ENCODE measurements around the gene EFS. TPM values are rescaled to one million over a fixed set of nuclear protein-coding genes. Genes with fewer than 3 reads are reported as not detected.

The EFS gene
- total RNA-seq, 1 experiment from 2014 or later, result 0.36 TPM

DNA sequence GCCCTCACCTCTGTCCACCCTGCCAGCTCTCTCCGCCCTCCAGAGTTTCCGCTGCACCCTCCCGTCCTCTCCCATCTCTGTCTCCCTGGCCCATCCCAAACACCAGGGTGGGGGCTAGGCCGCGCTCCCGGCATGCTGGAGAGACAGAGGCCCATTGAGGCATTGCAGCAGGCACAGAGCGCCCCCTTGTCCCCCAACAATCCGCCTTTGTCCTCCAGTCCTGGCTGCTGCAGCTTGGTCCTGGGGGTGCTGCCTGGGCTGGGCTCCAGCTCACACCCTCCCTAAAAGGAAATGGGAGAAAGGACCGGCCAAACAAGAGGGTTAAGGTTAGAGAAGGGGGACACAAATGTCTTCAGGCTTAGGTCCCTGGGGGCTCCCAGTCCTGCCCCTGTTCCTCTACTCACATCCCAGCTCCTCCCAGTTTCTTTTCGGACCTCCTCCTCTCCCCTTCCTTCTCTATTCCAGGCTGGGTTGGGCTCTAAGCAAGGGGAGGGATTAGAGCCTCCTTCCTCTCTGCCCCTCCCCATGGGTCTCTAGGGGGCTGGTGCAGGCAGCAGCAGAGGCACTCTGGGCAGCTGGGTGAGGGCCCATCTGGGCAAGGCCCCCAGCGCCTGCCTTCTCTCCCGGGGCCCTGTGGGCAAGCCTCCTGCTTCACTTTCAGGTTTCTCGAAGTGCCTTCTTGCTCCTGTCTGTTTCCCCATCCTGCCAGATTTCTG, 11.7 kb upstream of the EFS start, which contains the start of gene CMTM5:
TSS of gene CMTM5 (plus strand) at position 565 of the 716 bp plus-strand sequence. CDS start 206 bp downstream, outside the sequence.
- no peaks in the 10 kb centered on the region for H3K9me2 ChIP-seq (replicated peaks; ENCODE audit: low read length)
- no peaks in the 10 kb centered on the region for H4K20me1 ChIP-seq (ENCODE audit: low read length)
- CTCF ChIA-PET, result no interaction called here
- intact Hi-C loops (cut with micrococcal nuclease), result no loop called here
- no TSS peak for BruUV-seq (replicated peaks)
- H3K79me2 ChIP-seq (ENCODE audit: low read length), result no peaks in the 10 kb centered on the region
- H3K4me2 ChIP-seq (ENCODE audit: low read length), result no peak within 1 kb of the TSS
- TF ChIP-seq, protein P1, sequence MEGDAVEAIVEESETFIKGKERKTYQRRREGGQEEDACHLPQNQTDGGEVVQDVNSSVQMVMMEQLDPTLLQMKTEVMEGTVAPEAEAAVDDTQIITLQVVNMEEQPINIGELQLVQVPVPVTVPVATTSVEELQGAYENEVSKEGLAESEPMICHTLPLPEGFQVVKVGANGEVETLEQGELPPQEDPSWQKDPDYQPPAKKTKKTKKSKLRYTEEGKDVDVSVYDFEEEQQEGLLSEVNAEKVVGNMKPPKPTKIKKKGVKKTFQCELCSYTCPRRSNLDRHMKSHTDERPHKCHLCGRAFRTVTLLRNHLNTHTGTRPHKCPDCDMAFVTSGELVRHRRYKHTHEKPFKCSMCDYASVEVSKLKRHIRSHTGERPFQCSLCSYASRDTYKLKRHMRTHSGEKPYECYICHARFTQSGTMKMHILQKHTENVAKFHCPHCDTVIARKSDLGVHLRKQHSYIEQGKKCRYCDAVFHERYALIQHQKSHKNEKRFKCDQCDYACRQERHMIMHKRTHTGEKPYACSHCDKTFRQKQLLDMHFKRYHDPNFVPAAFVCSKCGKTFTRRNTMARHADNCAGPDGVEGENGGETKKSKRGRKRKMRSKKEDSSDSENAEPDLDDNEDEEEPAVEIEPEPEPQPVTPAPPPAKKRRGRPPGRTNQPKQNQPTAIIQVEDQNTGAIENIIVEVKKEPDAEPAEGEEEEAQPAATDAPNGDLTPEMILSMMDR (conservative IDR thresholded peaks at IDR 0.05; ENCODE audit: low read depth, low read length), result no peak
- no peak for TF ChIP-seq EZH2phosphoT487 (IDR thresholded peaks at IDR 0.05; ENCODE audit: borderline replicate concordance, low read length)
- no peak for TF ChIP-seq EZH2 (IDR thresholded peaks at IDR 0.05; ENCODE audit: low read length, unreplicated experiment)
- ATAC-seq (no peak), DNase-seq (no peak)
- POLR2A ChIA-PET (ENCODE audit: unreplicated experiment), result no interaction called here
- no peaks in the 10 kb centered on the region for H3F3A ChIP-seq (ENCODE audit: low read length, unreplicated experiment)
- no peak within 1 kb of the TSS for H3K27ac ChIP-seq (ENCODE audit: low read length)
- no peaks in the 10 kb centered on the region for H3K4me1 ChIP-seq (ENCODE audit: insufficient read depth, low read length)
- H3K27me3 ChIP-seq (ENCODE audit: low read length), result peaks cover 15% of the 10 kb centered on the region
- no peak within 1 kb of the TSS for H3K4me3 ChIP-seq (ENCODE audit: low read length)
- H3K36me3 ChIP-seq (ENCODE audit: low read depth, low read length), result no peaks in the 10 kb centered on the region
- no peak within 1 kb of the TSS for H3K9ac ChIP-seq (ENCODE audit: low read length)
- no peak within 1 kb of the TSS for H2AFZ ChIP-seq (ENCODE audit: low read length)
- no peaks in the 10 kb centered on the region for H3K9me3 ChIP-seq (ENCODE audit: low read length)

DNA sequence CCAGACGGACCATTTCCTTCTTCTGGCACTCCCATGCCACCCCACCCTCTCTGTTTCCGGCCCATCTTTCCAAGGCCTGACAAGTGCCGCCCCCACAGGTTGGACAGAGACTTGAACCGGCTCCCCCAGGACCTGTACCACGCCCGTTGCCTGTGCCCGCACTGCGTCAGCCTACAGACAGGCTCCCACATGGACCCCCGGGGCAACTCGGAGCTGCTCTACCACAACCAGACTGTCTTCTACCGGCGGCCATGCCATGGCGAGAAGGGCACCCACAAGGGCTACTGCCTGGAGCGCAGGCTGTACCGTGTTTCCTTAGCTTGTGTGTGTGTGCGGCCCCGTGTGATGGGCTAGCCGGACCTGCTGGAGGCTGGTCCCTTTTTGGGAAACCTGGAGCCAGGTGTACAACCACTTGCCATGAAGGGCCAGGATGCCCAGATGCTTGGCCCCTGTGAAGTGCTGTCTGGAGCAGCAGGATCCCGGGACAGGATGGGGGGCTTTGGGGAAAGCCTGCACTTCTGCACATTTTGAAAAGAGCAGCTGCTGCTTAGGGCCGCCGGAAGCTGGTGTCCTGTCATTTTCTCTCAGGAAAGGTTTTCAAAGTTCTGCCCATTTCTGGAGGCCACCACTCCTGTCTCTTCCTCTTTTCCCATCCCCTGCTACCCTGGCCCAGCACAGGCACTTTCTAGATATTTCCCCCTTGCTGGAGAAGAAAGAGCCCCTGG, 10.7 kb upstream of the EFS start:
- peaks cover 20% of the 10 kb centered on the region for H3K27me3 ChIP-seq (ENCODE audit: low read length)
- H3K9ac ChIP-seq (ENCODE audit: low read length), result no peak overlapping the region
- TF ChIP-seq, protein P1 (conservative IDR thresholded peaks at IDR 0.05; ENCODE audit: low read depth, low read length), result no peak
- no peak for TF ChIP-seq EZH2phosphoT487 (IDR thresholded peaks at IDR 0.05; ENCODE audit: borderline replicate concordance, low read length)
- TF ChIP-seq EZH2 (IDR thresholded peaks at IDR 0.05; ENCODE audit: low read length, unreplicated experiment), result no peak
- H3K27ac ChIP-seq (ENCODE audit: low read length), result no peak overlapping the region
- intact Hi-C loops (cut with micrococcal nuclease), result no loop called here
- no TSS peak for BruUV-seq (replicated peaks)
- ChIA-PET CTCF (no interaction called here), POLR2A (ENCODE audit: unreplicated experiment) (no interaction called here)
- no peaks in the 10 kb centered on the region for H3K79me2 ChIP-seq (ENCODE audit: low read length)
- H2AFZ ChIP-seq (ENCODE audit: low read length), result no peak overlapping the region
- H3F3A ChIP-seq (ENCODE audit: low read length, unreplicated experiment), result no peaks in the 10 kb centered on the region
- no peak overlapping the region for H3K4me3 ChIP-seq (ENCODE audit: low read length)
- ATAC-seq (no peak), DNase-seq (no peak)
- H3K9me3 ChIP-seq (ENCODE audit: low read length), result no peaks in the 10 kb centered on the region
- H3K4me2 ChIP-seq (ENCODE audit: low read length), result no peak overlapping the region
- no peaks in the 10 kb centered on the region for H3K36me3 ChIP-seq (ENCODE audit: low read depth, low read length)
- no peaks in the 10 kb centered on the region for H3K9me2 ChIP-seq (replicated peaks; ENCODE audit: low read length)
- no peaks in the 10 kb centered on the region for H3K4me1 ChIP-seq (ENCODE audit: insufficient read depth, low read length)
- no peaks in the 10 kb centered on the region for H4K20me1 ChIP-seq (ENCODE audit: low read length)

DNA sequence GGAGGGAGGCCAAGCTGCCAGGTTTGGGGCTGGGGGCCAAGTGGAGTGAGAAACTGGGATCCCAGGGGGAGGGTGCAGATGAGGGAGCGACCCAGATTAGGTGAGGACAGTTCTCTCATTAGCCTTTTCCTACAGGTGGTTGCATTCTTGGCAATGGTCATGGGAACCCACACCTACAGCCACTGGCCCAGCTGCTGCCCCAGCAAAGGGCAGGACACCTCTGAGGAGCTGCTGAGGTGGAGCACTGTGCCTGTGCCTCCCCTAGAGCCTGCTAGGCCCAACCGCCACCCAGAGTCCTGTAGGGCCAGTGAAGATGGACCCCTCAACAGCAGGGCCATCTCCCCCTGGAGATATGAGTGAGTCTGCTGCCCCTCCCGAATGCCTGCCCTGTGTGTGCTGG, 8.1 kb upstream of the EFS start:
- no TSS peak for BruUV-seq (replicated peaks)
- Histone ChIP-seq H3K9ac (ENCODE audit: low read length) (no peak overlapping the region), H3K4me3 (ENCODE audit: low read length) (no peak overlapping the region), H3F3A (ENCODE audit: low read length, unreplicated experiment) (no peaks in the 10 kb centered on the region), H4K20me1 (ENCODE audit: low read length) (no peaks in the 10 kb centered on the region), H3K9me3 (ENCODE audit: low read length) (no peaks in the 10 kb centered on the region), H3K36me3 (ENCODE audit: low read depth, low read length) (no peaks in the 10 kb centered on the region), H3K27me3 (ENCODE audit: low read length) (peaks cover 17% of the 10 kb centered on the region), H3K27ac (ENCODE audit: low read length) (no peak overlapping the region), H3K9me2 (replicated peaks; ENCODE audit: low read length) (no peaks in the 10 kb centered on the region), H2AFZ (ENCODE audit: low read length) (no peak overlapping the region), H3K4me2 (ENCODE audit: low read length) (no peak overlapping the region), H3K4me1 (ENCODE audit: insufficient read depth, low read length) (no peaks in the 10 kb centered on the region), H3K79me2 (ENCODE audit: low read length) (no peaks in the 10 kb centered on the region)
- ATAC-seq (no peak), DNase-seq (no peak)
- intact Hi-C loops (cut with micrococcal nuclease), result no loop called here
- POLR2A ChIA-PET (ENCODE audit: unreplicated experiment), result no interaction called here
- TF ChIP-seq, protein P1 (conservative IDR thresholded peaks at IDR 0.05; ENCODE audit: low read depth, low read length), result no peak
- TF ChIP-seq EZH2 (IDR thresholded peaks at IDR 0.05; ENCODE audit: low read length, unreplicated experiment) (no peak), EZH2phosphoT487 (IDR thresholded peaks at IDR 0.05; ENCODE audit: borderline replicate concordance, low read length) (no peak)
- CTCF ChIA-PET, result interaction anchor here (0.6 kb wide), 1 partner anchor 82 kb away, joined by 3 read pairs; no protein-coding TSS in a partner anchor
